Duodenal mucosa (tissue), 2 donors: Measurements from ENCODE around the gene ATF5.

Experiments
- H3K27ac ChIP-seq: one replicate; pipeline ENCODE4 v1.7.0; 2013; ENCODE audit warnings: low read depth, low read length
- H3K27me3 ChIP-seq, 2 donors: one replicate each; pipeline ENCODE4 v1.7.0; 2013; ENCODE audit warnings: low read length in 2 of 2, control low read depth in 1 of 2; ENCODE audit not compliant: insufficient read depth in 2 of 2, control insufficient read depth in 1 of 2
- H3K36me3 ChIP-seq, 2 donors: one replicate each; pipeline ENCODE4 v1.7.0; 2013; ENCODE audit warnings: low read length in 2 of 2, control low read depth in 1 of 2; ENCODE audit not compliant: insufficient read depth in 2 of 2, control insufficient read depth in 1 of 2
- H3K4me1 ChIP-seq, 2 donors: one replicate each; pipeline ENCODE4 v1.7.0; 2013; ENCODE audit warnings: low read length in 2 of 2, control low read depth in 1 of 2; ENCODE audit not compliant: insufficient read depth in 2 of 2, control insufficient read depth in 1 of 2
- H3K4me3 ChIP-seq, 2 donors: one replicate each; pipeline ENCODE4 v1.7.0; 2013; ENCODE audit warnings: low read length in 2 of 2, low read depth in 1 of 2
- H3K9ac ChIP-seq, 2 donors: one replicate each; pipeline ENCODE4 v1.7.0; 2013; ENCODE audit warnings: low read length in 2 of 2, low read depth in 1 of 2
- H3K9me3 ChIP-seq, 2 donors: one replicate each; pipeline ENCODE4 v1.7.0; 2013; ENCODE audit warnings: low read length in 2 of 2, control low read depth in 1 of 2; ENCODE audit not compliant: control insufficient read depth in 1 of 2

The ATF5 gene

GRCh38 chr19:49946415-49946814 lies 17.4 kb downstream of the ATF5 start:
- Histone ChIP-seq H3K9me3 (no peaks in the 10 kb centered on the region), H3K36me3 (no peaks in the 10 kb centered on the region), H3K4me1 (no peaks in the 10 kb centered on the region), H3K9ac (no peak overlapping the region), H3K4me3 (no peak overlapping the region), H3K27me3 (no peaks in the 10 kb centered on the region), H3K27ac (no peak overlapping the region)

GRCh38 chr19:49949742-49950589 lies 21.0 kb downstream of the ATF5 start:
- no peak overlapping the region for H3K9ac ChIP-seq
- peaks cover 5 to 10% of the 10 kb centered on the region in 2 donors for H3K4me1 ChIP-seq
- no peak overlapping the region for H3K27ac ChIP-seq
- no peaks in the 10 kb centered on the region for H3K9me3 ChIP-seq
- H3K27me3 ChIP-seq: peaks cover 0 to 3% of the 10 kb centered on the region in 2 donors
- no peaks in the 10 kb centered on the region for H3K36me3 ChIP-seq
- no peak overlapping the region for H3K4me3 ChIP-seq

- no peak overlapping the region for H3K9ac ChIP-seq
- peaks cover 5 to 10% of the 10 kb centered on the region in 2 donors for H3K4me1 ChIP-seq
- H3K27me3 ChIP-seq: peaks cover 0 to 3% of the 10 kb centered on the region in 2 donors
- H3K36me3 ChIP-seq: no peaks in the 10 kb centered on the region
- H3K4me3 ChIP-seq: no peak overlapping the region
- no peaks in the 10 kb centered on the region for H3K9me3 ChIP-seq
- no peak overlapping the region for H3K27ac ChIP-seq
These were observed 21.6 kb downstream of the ATF5 start for GRCh38 chr19:49950590-49950948.

- Histone ChIP-seq H3K9ac (no peak overlapping the region), H3K9me3 (no peaks in the 10 kb centered on the region), H3K4me3 (no peak overlapping the region)
These were observed 22.0 kb downstream of the ATF5 start for GRCh38 chr19:49950956-49951526.

GRCh38 chr19:49951806-49952478 lies 22.9 kb downstream of the ATF5 start:
- H3K27ac ChIP-seq: no peak overlapping the region
- no peaks in the 10 kb centered on the region for H3K36me3 ChIP-seq
- no peak overlapping the region for H3K4me3 ChIP-seq
- H3K9ac ChIP-seq: no peak overlapping the region
- peaks cover 5 to 10% of the 10 kb centered on the region in 2 donors for H3K4me1 ChIP-seq
- peaks cover 0 to 3% of the 10 kb centered on the region in 2 donors for H3K27me3 ChIP-seq
- H3K9me3 ChIP-seq: no peaks in the 10 kb centered on the region

More at GRCh38 chr19:49950956-49951526, 22.0 kb downstream of the ATF5 start:
- H3K27ac ChIP-seq: no peak overlapping the region
- H3K27me3 ChIP-seq: peaks cover 0 to 3% of the 10 kb centered on the region in 2 donors
- H3K4me1 ChIP-seq: peaks cover 5 to 10% of the 10 kb centered on the region in 2 donors
- H3K36me3 ChIP-seq: no peaks in the 10 kb centered on the region

- Histone ChIP-seq H3K9me3 (no peaks in the 10 kb centered on the region), H3K4me1 (peaks cover 5 to 10% of the 10 kb centered on the region in 2 donors), H3K27ac (no peak overlapping the region), H3K36me3 (no peaks in the 10 kb centered on the region), H3K9ac (no peak overlapping the region), H3K4me3 (no peak overlapping the region), H3K27me3 (peaks cover 0 to 3% of the 10 kb centered on the region in 2 donors)
These were observed 23.5 kb downstream of the ATF5 start for GRCh38 chr19:49952479-49952836.

GRCh38 chr19:49952906-49953305 lies 23.9 kb downstream of the ATF5 start:
- Histone ChIP-seq H3K9ac (no peak overlapping the region), H3K4me3 (no peak overlapping the region), H3K4me1 (peaks cover 5 to 10% of the 10 kb centered on the region in 2 donors), H3K9me3 (no peaks in the 10 kb centered on the region), H3K27ac (no peak overlapping the region), H3K27me3 (peaks cover 0 to 3% of the 10 kb centered on the region in 2 donors), H3K36me3 (no peaks in the 10 kb centered on the region)

- Histone ChIP-seq H3K9ac (no peak overlapping the region), H3K36me3 (no peaks in the 10 kb centered on the region), H3K27ac (no peak overlapping the region), H3K4me1 (peaks cover 5 to 10% of the 10 kb centered on the region in 2 donors), H3K27me3 (peaks cover 0 to 3% of the 10 kb centered on the region in 2 donors), H3K4me3 (no peak overlapping the region), H3K9me3 (no peaks in the 10 kb centered on the region)
These were observed 24.4 kb downstream of the ATF5 start for GRCh38 chr19:49953416-49953815.

- Histone ChIP-seq H3K9me3 (no peaks in the 10 kb centered on the region), H3K27ac (no peak overlapping the region), H3K9ac (no peak overlapping the region), H3K4me1 (peaks cover 5 to 10% of the 10 kb centered on the region in 2 donors), H3K27me3 (peaks cover 0 to 3% of the 10 kb centered on the region in 2 donors), H3K4me3 (no peak overlapping the region), H3K36me3 (no peaks in the 10 kb centered on the region)
These were observed 25.3 kb downstream of the ATF5 start for GRCh38 chr19:49954092-49954829.
